Thyroid gland (tissue), 4 donors: Measurements from ENCODE around the gene RASL12.

Experiments used
- CTCF ChIP-seq, 6 experiments: fragments of 200-600 bp in 3 of 6; fragments of 450-650 bp in 3 of 6; sonication (generic) in 3 of 6; IDR thresholded peaks; one replicate each; pipeline ENCODE4 v1.5.1; 2016 to 2019; ENCODE audit warnings: antibody characterized with exemption in 6 of 6, mild to moderate bottlenecking in 2 of 6, inconsistent platforms in 1 of 6, moderate library complexity in 1 of 6
- POLR2A ChIP-seq, 2 donors: fragments of 450-650 bp; IDR thresholded peaks; one replicate each; pipeline ENCODE4 v1.6.1; 2017; ENCODE audit warnings: antibody characterized with exemption in 2 of 2, mild to moderate bottlenecking in 2 of 2, moderate library complexity in 1 of 2

GRCh38 chr15:65089206-65089824 is 21.5 kb upstream of the RASL12 start:
- TF ChIP-seq CTCF (IDR thresholded peaks at IDR 0.05) = no peak
- no peak for TF ChIP-seq POLR2A (IDR thresholded peaks at IDR 0.05)
